Esophagus squamous epithelium (tissue), 4 donors: ENCODE measurements around the gene EIF3K.

ENCODE experiments used
- POLR2A ChIP-seq, 4 donors: fragments of 450-650 bp; IDR thresholded peaks; one replicate each; pipeline ENCODE4 v1.6.1; 2017; ENCODE audit warnings: antibody characterized with exemption in 4 of 4, mild to moderate bottlenecking in 4 of 4, moderate library complexity in 3 of 4
- TF ChIP-seq, protein P1 (sequence below), 6 experiments: fragments of 450-650 bp in 4 of 6; fragments of 200-600 bp in 2 of 6; sonication (generic) in 2 of 6; IDR thresholded peaks; one replicate each; pipeline ENCODE4 v1.5.1; 2016 to 2019; ENCODE audit warnings: antibody characterized with exemption in 6 of 6, mild to moderate bottlenecking in 4 of 6, moderate library complexity in 4 of 6

DNA sequence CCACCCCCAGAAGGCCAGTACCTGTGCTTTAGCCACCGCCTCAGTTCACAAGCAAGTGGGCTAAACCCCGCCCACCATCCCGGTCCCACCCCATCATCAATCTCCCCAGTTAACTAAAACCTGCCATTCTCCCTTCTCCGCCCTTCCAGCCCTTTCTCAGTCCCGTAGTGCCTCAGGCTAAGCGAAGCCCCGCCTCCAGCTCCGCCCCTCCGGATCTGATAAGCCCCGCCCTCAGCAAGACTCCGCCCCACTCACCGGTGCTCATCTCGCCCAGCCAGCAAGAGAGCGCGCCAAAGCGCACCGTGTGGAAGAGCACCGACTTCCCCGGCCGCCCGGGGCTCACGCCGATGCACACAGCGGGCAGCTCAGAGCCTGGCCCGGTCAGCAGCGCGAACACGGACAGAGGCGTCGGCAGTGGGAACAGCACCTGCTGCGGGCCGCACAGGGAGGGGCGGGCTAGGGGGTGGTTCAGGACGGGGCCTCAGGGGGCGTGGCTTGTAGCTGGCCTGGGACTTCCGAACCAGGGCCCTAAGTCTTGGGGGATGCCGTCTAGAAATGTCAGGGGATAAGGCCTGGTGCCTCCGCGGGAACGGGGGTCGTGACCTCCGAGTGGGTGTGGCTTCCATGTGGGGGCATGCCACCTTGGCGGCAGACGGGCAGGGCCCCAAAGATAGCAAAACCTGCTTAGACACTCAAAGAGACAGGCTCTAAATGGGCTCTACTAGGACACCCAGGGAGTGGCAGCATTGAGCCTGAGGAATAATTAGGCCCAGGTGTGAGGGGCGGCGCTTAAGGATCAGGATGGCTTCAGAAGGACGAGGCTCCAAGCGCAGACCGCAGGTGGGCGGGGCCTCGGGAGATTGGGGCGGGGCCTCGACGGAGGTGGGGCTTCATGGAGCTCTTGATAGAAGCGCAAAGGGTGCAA lies 22.7 kb upstream of the EIF3K start:
- TF ChIP-seq, protein P1, sequence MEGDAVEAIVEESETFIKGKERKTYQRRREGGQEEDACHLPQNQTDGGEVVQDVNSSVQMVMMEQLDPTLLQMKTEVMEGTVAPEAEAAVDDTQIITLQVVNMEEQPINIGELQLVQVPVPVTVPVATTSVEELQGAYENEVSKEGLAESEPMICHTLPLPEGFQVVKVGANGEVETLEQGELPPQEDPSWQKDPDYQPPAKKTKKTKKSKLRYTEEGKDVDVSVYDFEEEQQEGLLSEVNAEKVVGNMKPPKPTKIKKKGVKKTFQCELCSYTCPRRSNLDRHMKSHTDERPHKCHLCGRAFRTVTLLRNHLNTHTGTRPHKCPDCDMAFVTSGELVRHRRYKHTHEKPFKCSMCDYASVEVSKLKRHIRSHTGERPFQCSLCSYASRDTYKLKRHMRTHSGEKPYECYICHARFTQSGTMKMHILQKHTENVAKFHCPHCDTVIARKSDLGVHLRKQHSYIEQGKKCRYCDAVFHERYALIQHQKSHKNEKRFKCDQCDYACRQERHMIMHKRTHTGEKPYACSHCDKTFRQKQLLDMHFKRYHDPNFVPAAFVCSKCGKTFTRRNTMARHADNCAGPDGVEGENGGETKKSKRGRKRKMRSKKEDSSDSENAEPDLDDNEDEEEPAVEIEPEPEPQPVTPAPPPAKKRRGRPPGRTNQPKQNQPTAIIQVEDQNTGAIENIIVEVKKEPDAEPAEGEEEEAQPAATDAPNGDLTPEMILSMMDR (IDR thresholded peaks at IDR 0.05), result no peak
- no peak for TF ChIP-seq POLR2A (IDR thresholded peaks at IDR 0.05)
